GM23248 (cell line): ENCODE data around the gene ECI1.

ENCODE experiments used
- EZH2 ChIP-seq: fragments of 200-600 bp; sonication (generic); IDR thresholded peaks from 2 replicates; pipeline ENCODE4 v1.6.1; 2018; ENCODE audit warnings: antibody characterized with exemption, mild to moderate bottlenecking; ENCODE audit not compliant: insufficient read depth, poor library complexity, severe bottlenecking
- EZH2phosphoT487 ChIP-seq: fragments of 200-600 bp; sonication (generic); IDR thresholded peaks from 2 replicates; pipeline ENCODE4 v1.6.1; 2018; ENCODE audit warnings: antibody characterized with exemption, moderate library complexity, mild to moderate bottlenecking, low read depth; ENCODE audit not compliant: insufficient read depth

- no peak for TF ChIP-seq EZH2
- no peak for TF ChIP-seq EZH2phosphoT487
Measured at GRCh38 chr16:2190002-2190658, 61.3 kb downstream of the ECI1 start.
